Measurements from ENCODE around the gene P2RY12.

The P2RY12 gene

GRCh38 chr3:151330899-151331298 lies 53.7 kb downstream of the P2RY12 start:
- no peak for DNase-seq

- no peak for DNase-seq
Measured at GRCh38 chr3:151330379-151330778, 54.2 kb downstream of the P2RY12 start.

GRCh38 chr3:151329363-151329762 lies 55.2 kb downstream of the P2RY12 start, which contains the start of gene P2RY13:
P2RY13 (minus strand) TSS chr3:151329549; CDS start chr3:151329528, 21 bp downstream.
- DNase-seq, result no peak

- DNase-seq, result no peak
Measured at GRCh38 chr3:151328298-151328995, 56.1 kb downstream of the P2RY12 start.

GRCh38 chr3:151327571-151328198 lies 56.9 kb downstream of the P2RY12 start:
- peak; percentile 14 for DNase-seq

- no peak for DNase-seq
Measured at GRCh38 chr3:151322511-151322910, 62.0 kb downstream of the P2RY12 start.

- no peak for DNase-seq
Measured at GRCh38 chr3:151321526-151321925, 63.0 kb downstream of the P2RY12 start.

- no peak for DNase-seq
Measured at GRCh38 chr3:151320131-151320530, 64.4 kb downstream of the P2RY12 start.

- no peak for DNase-seq
Measured at GRCh38 chr3:151319628-151320027, 64.9 kb downstream of the P2RY12 start.

GRCh38 chr3:151318991-151319390 lies 65.6 kb downstream of the P2RY12 start:
- DNase-seq, result no peak

GRCh38 chr3:151318313-151318712 lies 66.2 kb downstream of the P2RY12 start:
- DNase-seq, result no peak

GRCh38 chr3:151316267-151316991 lies 68.1 kb downstream of the P2RY12 start, which contains the start of gene GPR87:
GPR87 (minus strand) TSS chr3:151316820; CDS start chr3:151300100, 16,720 bp downstream.
- DNase-seq, result no peak

- DNase-seq, result no peak
Measured at GRCh38 chr3:151315846-151316245, 68.7 kb downstream of the P2RY12 start.

- DNase-seq, result no peak
Measured at GRCh38 chr3:151315136-151315535, 69.4 kb downstream of the P2RY12 start.

- no peak for DNase-seq
Measured at GRCh38 chr3:151314593-151314992, 70.0 kb downstream of the P2RY12 start.

GRCh38 chr3:151314137-151314536 lies 70.4 kb downstream of the P2RY12 start:
- DNase-seq, result no peak

GRCh38 chr3:151312972-151313371 lies 71.6 kb downstream of the P2RY12 start:
- no peak for DNase-seq

GRCh38 chr3:151309566-151309965 lies 75.0 kb downstream of the P2RY12 start:
- no peak for DNase-seq

- no peak for DNase-seq
Measured at GRCh38 chr3:151307583-151308488, 76.7 kb downstream of the P2RY12 start.

GRCh38 chr3:151307131-151307530 lies 77.4 kb downstream of the P2RY12 start:
- no peak for DNase-seq

GRCh38 chr3:151306168-151306810 lies 78.3 kb downstream of the P2RY12 start:
- DNase-seq, result no peak

- DNase-seq, result no peak
Measured at GRCh38 chr3:151305775-151306151, 78.8 kb downstream of the P2RY12 start.
